WTC11 (cell line): ENCODE measurements around the gene COL12A1. TPM values are rescaled to one million over a fixed set of nuclear protein-coding genes. Genes with fewer than 3 reads are reported as not detected.

ENCODE experiments used
- ATAC-seq: fragments of 200-7000 bp; cut with Tn5 transposase; 2 replicates; pipeline ENCODE4 v1.10.0; 2021; ENCODE audit warnings: mild to moderate bottlenecking, moderate library complexity
- CTCF ChIA-PET: fragments of 300-600 bp; sonication (Branson Sonifier 250); formaldehyde crosslinking; loops from one replicate; lab custom pipeline; 2021; ENCODE audit warnings: antibody characterized with exemption; lab: Charles Lee
- POLR2A ChIA-PET: fragments of 350-600 bp; sonication (Branson Sonifier 250); formaldehyde crosslinking; loops from one replicate; lab custom pipeline; 2021; ENCODE audit warnings: antibody characterized with exemption; lab: Charles Lee
- DNase-seq: peaks from one replicate; pipeline ENCODE4 v3.0.0; 2021; ENCODE audit warnings: low spot score
- H3K27ac Mint-ChIP-seq: 2 replicates; pipeline ENCODE4 v1.8.0; 2021; ENCODE audit warnings: mixed read lengths
- H3K27me3 Mint-ChIP-seq: 2 replicates; pipeline ENCODE4 v1.8.0; 2021; ENCODE audit warnings: low read depth, mild to moderate bottlenecking, moderate library complexity, mixed read lengths
- H3K36me3 Mint-ChIP-seq: 2 replicates; pipeline ENCODE4 v1.8.0; 2021; ENCODE audit warnings: mixed read lengths
- H3K4me1 Mint-ChIP-seq: 2 replicates; pipeline ENCODE4 v1.8.0; 2022; ENCODE audit warnings: mixed read lengths
- H3K4me3 Mint-ChIP-seq: 2 replicates; pipeline ENCODE4 v1.8.0; 2021; ENCODE audit warnings: mild to moderate bottlenecking, moderate library complexity, mixed read lengths
- H3K9me3 Mint-ChIP-seq: 2 replicates; pipeline ENCODE4 v1.8.0; 2021; ENCODE audit warnings: mixed read lengths
- ATF3 ChIP-seq: sonication (generic); formaldehyde crosslinking; conservative IDR thresholded peaks from 2 replicates; pipeline ENCODE4 v1.8.1; 2022; ENCODE audit warnings: mild to moderate bottlenecking, missing genetic modification reagents
- ATF6 ChIP-seq: sonication (generic); formaldehyde crosslinking; IDR thresholded peaks from 2 replicates; pipeline ENCODE4 v1.8.1; 2023; ENCODE audit warnings: mild to moderate bottlenecking, missing genetic modification reagents
- CREM ChIP-seq: sonication (generic); formaldehyde crosslinking; IDR thresholded peaks from 2 replicates; pipeline ENCODE4 v1.8.1; 2022; ENCODE audit warnings: mild to moderate bottlenecking, missing genetic modification reagents, moderate library complexity
- E2F1 ChIP-seq: sonication (generic); formaldehyde crosslinking; IDR thresholded peaks from 2 replicates; pipeline ENCODE4 v1.8.0; 2022; ENCODE audit warnings: mild to moderate bottlenecking, missing genetic modification reagents
- ERG ChIP-seq: fragments of 250-450 bp; sonication (Bioruptor Pico); IDR thresholded peaks from 2 replicates; pipeline ENCODE4 v1.8.0; 2021; ENCODE audit warnings: mild to moderate bottlenecking
- GTF2I ChIP-seq: fragments of 250-450 bp; sonication (Bioruptor Pico); conservative IDR thresholded peaks from 2 replicates; pipeline ENCODE4 v1.4.0; 2021; ENCODE audit warnings: mild to moderate bottlenecking
- IRF2 ChIP-seq: sonication (generic); formaldehyde crosslinking; IDR thresholded peaks from 2 replicates; pipeline ENCODE4 v1.8.0; 2022; ENCODE audit warnings: low read depth, missing genetic modification reagents, borderline replicate concordance
- MYBL2 ChIP-seq: sonication (generic); formaldehyde crosslinking; IDR thresholded peaks from 2 replicates; pipeline ENCODE4 v1.8.1; 2023; ENCODE audit warnings: mild to moderate bottlenecking, moderate library complexity, missing genetic modification reagents
- ZBTB21 ChIP-seq: sonication (generic); formaldehyde crosslinking; IDR thresholded peaks from 2 replicates; pipeline ENCODE4 v1.8.1; 2023; ENCODE audit warnings: mild to moderate bottlenecking, missing genetic modification reagents, borderline replicate concordance
- ZMAT4 ChIP-seq: fragments of 250-450 bp; sonication (Bioruptor Pico); IDR thresholded peaks from 2 replicates; pipeline ENCODE4 v1.9.0; 2021; ENCODE audit warnings: mild to moderate bottlenecking
- ZNF281 ChIP-seq: sonication (generic); formaldehyde crosslinking; IDR thresholded peaks from 2 replicates; pipeline ENCODE4 v1.8.0; 2023; ENCODE audit warnings: mild to moderate bottlenecking, missing genetic modification reagents
- ZSCAN18 ChIP-seq: fragments of 250-450 bp; sonication (Bioruptor Pico); IDR thresholded peaks from 2 replicates; pipeline ENCODE4 v2.1.2; 2022; ENCODE audit warnings: mild to moderate bottlenecking, moderate library complexity
- total RNA-seq: library from RNA; stranded (reverse); gene quantifications from 3 replicates; pipeline ENCODE4 v1.2.3, GENCODE V29; 2021

The COL12A1 gene
- total RNA-seq, 1 experiment from 2014 or later: 1.1 TPM

GRCh38 chr6:75101896-75102295 lies 104.0 kb downstream of the COL12A1 start:
- ATAC-seq: no peak
- POLR2A ChIA-PET: no interaction called here

More at GRCh38 chr6:75101896-75102295, 104.0 kb downstream of the COL12A1 start:
- no peak overlapping the region for H3K4me3 Mint-ChIP-seq
- TF ChIP-seq ZBTB21 (CRISPR knock-in tag) (no peak), E2F1 (CRISPR knock-in tag) (no peak), CREM (CRISPR knock-in tag) (no peak), ATF6 (CRISPR knock-in tag) (no peak), ATF3 (no peak), GTF2I (CRISPR knock-in tag) (no peak), ERG (no peak), ZMAT4 (CRISPR knock-in tag) (no peak), IRF2 (no peak), MYBL2 (no peak), ZSCAN18 (CRISPR knock-in tag) (no peak), ZNF281 (CRISPR knock-in tag) (no peak)
- no peaks in the 10 kb centered on the region for H3K36me3 Mint-ChIP-seq
- no peak for DNase-seq
- CTCF ChIA-PET: no interaction called here
- H3K4me1 Mint-ChIP-seq: peaks cover 5% of the 10 kb centered on the region
- H3K9me3 Mint-ChIP-seq: no peaks in the 10 kb centered on the region
- no peak overlapping the region for H3K27ac Mint-ChIP-seq
- H3K27me3 Mint-ChIP-seq: no peaks in the 10 kb centered on the region
